GM12878 (cell line): ENCODE measurements around the gene ULK4. TPM values are rescaled to one million over a fixed set of nuclear protein-coding genes. Genes with fewer than 3 reads are reported as not detected.

Experiments used
- BACH1 ChIP-seq: fragments of 450-650 bp; IDR thresholded peaks from 2 replicates; pipeline ENCODE4 v1.6.1; 2017; ENCODE audit warnings: mild to moderate bottlenecking, borderline replicate concordance
- BHLHE40 ChIP-seq, 2 experiments: fragments of 450-650 bp in 1 of 2; IDR thresholded peaks; 2 replicates each; pipeline ENCODE4 v1.6.1; 2011 to 2017; ENCODE audit warnings: low read depth in 2 of 2, borderline replicate concordance in 1 of 2, improper control_type of control experiment in 1 of 2, low read length in 1 of 2, mild to moderate bottlenecking in 1 of 2
- E2F4 ChIP-seq: IDR thresholded peaks from 2 replicates; pipeline ENCODE4 v1.6.1; 2012; ENCODE audit warnings: low read depth, low read length, improper control_type of control experiment
- EZH2 ChIP-seq: IDR thresholded peaks from 2 replicates; pipeline ENCODE4 v1.6.1; 2012; ENCODE audit warnings: low read depth, mild to moderate bottlenecking, control low read depth, inconsistent platforms, low read length, borderline replicate concordance; ENCODE audit not compliant: control insufficient read depth
- HSF1 ChIP-seq: fragments of 150-350 bp; IDR thresholded peaks from 2 replicates; pipeline ENCODE4 v1.6.1; 2014; ENCODE audit warnings: mild to moderate bottlenecking, low read depth, low read length
- MEF2A ChIP-seq: IDR thresholded peaks from 2 replicates; pipeline ENCODE4 v1.6.1; 2011; ENCODE audit warnings: low read depth, mild to moderate bottlenecking, low read length, moderate library complexity; ENCODE audit not compliant: insufficient read depth
- NBN ChIP-seq: fragments of 450-650 bp; IDR thresholded peaks from 2 replicates; pipeline ENCODE4 v1.6.1; 2016
- NFYA ChIP-seq: IDR thresholded peaks from 2 replicates; pipeline ENCODE4 v1.6.1; 2011; ENCODE audit warnings: low read depth, mild to moderate bottlenecking, low read length, improper control_type of control experiment, borderline replicate concordance
- NFYB ChIP-seq: IDR thresholded peaks from 2 replicates; pipeline ENCODE4 v1.6.1; 2011; ENCODE audit warnings: low read depth, mild to moderate bottlenecking, low read length, improper control_type of control experiment, moderate library complexity; ENCODE audit not compliant: insufficient read depth
- SMAD5 ChIP-seq: IDR thresholded peaks from 2 replicates; pipeline ENCODE4 v1.6.1; 2016; ENCODE audit warnings: antibody characterized with exemption, low read depth
- SREBF2 ChIP-seq: IDR thresholded peaks from 2 replicates; pipeline ENCODE4 v1.6.1; 2012; ENCODE audit warnings: mild to moderate bottlenecking, low read length
- TBL1XR1 ChIP-seq: IDR thresholded peaks from 2 replicates; pipeline ENCODE4 v1.6.1; 2012; ENCODE audit warnings: low read depth, low read length, improper control_type of control experiment
- ZNF207 ChIP-seq: fragments of 450-650 bp; IDR thresholded peaks from 2 replicates; pipeline ENCODE4 v1.6.1; 2014; ENCODE audit warnings: antibody characterized with exemption, mild to moderate bottlenecking, borderline replicate concordance
- polyA plus RNA-seq, 11 experiments: library from polyadenylated mRNA; depleted of rRNA in 4 of 11; unstranded in 6 of 11; stranded (reverse) in 5 of 11; fragments of >200 nt; fragmentation: Nextera tagmentation in 4 of 11; fragmentation: Illumina TruSeq in 1 of 11; extraction: Ambion mirVana in 4 of 11; extraction: Trizol in 1 of 11; gene quantifications; 1 replicate in 1 of 11; 2 replicates in 10 of 11; pipeline versions ENCODE4 v1.2.1 to v1.2.3, GENCODE V29; 2011 to 2016; ENCODE audit warnings: inconsistent platforms in 2 of 11, missing spikeins in 2 of 11, low read depth in 1 of 11
- total RNA-seq, 4 experiments: library from RNA; depleted of rRNA in 3 of 4; stranded (reverse); fragments of >200 nt in 3 of 4; fragmentation: Illumina TruSeq in 1 of 4; extraction: Trizol in 1 of 4; gene quantifications; 2 replicates each; pipeline versions ENCODE4 v1.2.1 to v1.2.3, GENCODE V29; 2013 to 2021
- TF ChIP-seq, protein P1 (sequence below): fragments of 450-650 bp; formaldehyde crosslinking; IDR thresholded peaks from 2 replicates; pipeline ENCODE4 v1.4.0; 2020; ENCODE audit warnings: mild to moderate bottlenecking, moderate library complexity
- TF ChIP-seq, protein P2 (sequence below): fragments of 450-650 bp; IDR thresholded peaks from 2 replicates; pipeline ENCODE4 v1.6.1; 2017; ENCODE audit warnings: borderline replicate concordance
- TF ChIP-seq, protein P3 (sequence below): fragments of 150-350 bp; IDR thresholded peaks from 2 replicates; pipeline ENCODE4 v1.6.1; 2016; ENCODE audit warnings: low read depth, low read length

Gene ULK4
- total and polyA plus RNA-seq, 10 of the 15 experiments (the other 5 are each of a cell fraction or from before 2014, with no cell fraction given): 3.5 to 7.6 (median 6.3) TPM

GRCh38 chr3:41661796-41662195 is 300.1 kb downstream of the ULK4 start (continued):
- TF ChIP-seq, protein P1, sequence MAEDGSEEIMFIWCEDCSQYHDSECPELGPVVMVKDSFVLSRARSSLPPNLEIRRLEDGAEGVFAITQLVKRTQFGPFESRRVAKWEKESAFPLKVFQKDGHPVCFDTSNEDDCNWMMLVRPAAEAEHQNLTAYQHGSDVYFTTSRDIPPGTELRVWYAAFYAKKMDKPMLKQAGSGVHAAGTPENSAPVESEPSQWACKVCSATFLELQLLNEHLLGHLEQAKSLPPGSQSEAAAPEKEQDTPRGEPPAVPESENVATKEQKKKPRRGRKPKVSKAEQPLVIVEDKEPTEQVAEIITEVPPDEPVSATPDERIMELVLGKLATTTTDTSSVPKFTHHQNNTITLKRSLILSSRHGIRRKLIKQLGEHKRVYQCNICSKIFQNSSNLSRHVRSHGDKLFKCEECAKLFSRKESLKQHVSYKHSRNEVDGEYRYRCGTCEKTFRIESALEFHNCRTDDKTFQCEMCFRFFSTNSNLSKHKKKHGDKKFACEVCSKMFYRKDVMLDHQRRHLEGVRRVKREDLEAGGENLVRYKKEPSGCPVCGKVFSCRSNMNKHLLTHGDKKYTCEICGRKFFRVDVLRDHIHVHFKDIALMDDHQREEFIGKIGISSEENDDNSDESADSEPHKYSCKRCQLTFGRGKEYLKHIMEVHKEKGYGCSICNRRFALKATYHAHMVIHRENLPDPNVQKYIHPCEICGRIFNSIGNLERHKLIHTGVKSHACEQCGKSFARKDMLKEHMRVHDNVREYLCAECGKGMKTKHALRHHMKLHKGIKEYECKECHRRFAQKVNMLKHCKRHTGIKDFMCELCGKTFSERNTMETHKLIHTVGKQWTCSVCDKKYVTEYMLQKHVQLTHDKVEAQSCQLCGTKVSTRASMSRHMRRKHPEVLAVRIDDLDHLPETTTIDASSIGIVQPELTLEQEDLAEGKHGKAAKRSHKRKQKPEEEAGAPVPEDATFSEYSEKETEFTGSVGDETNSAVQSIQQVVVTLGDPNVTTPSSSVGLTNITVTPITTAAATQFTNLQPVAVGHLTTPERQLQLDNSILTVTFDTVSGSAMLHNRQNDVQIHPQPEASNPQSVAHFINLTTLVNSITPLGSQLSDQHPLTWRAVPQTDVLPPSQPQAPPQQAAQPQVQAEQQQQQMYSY (CRISPR knock-in tag): no peak
- TF ChIP-seq SMAD5 (no peak), NFYB (no peak), MEF2A (no peak), SREBF2 (no peak), HSF1 (no peak), NFYA (no peak), TBL1XR1 (no peak), EZH2 (no peak), ZNF207 (no peak), BACH1 (no peak), NBN (no peak), E2F4 (no peak), BHLHE40 (IDR thresholded peaks at IDR 0.05; ENCODE audit: borderline replicate concordance in 1 of 2, low read depth in 2 of 2, low read length in 1 of 2) (no peak)
- TF ChIP-seq, protein P2, sequence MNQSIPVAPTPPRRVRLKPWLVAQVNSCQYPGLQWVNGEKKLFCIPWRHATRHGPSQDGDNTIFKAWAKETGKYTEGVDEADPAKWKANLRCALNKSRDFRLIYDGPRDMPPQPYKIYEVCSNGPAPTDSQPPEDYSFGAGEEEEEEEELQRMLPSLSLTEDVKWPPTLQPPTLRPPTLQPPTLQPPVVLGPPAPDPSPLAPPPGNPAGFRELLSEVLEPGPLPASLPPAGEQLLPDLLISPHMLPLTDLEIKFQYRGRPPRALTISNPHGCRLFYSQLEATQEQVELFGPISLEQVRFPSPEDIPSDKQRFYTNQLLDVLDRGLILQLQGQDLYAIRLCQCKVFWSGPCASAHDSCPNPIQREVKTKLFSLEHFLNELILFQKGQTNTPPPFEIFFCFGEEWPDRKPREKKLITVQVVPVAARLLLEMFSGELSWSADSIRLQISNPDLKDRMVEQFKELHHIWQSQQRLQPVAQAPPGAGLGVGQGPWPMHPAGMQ: no peak
- TF ChIP-seq, protein P3, sequence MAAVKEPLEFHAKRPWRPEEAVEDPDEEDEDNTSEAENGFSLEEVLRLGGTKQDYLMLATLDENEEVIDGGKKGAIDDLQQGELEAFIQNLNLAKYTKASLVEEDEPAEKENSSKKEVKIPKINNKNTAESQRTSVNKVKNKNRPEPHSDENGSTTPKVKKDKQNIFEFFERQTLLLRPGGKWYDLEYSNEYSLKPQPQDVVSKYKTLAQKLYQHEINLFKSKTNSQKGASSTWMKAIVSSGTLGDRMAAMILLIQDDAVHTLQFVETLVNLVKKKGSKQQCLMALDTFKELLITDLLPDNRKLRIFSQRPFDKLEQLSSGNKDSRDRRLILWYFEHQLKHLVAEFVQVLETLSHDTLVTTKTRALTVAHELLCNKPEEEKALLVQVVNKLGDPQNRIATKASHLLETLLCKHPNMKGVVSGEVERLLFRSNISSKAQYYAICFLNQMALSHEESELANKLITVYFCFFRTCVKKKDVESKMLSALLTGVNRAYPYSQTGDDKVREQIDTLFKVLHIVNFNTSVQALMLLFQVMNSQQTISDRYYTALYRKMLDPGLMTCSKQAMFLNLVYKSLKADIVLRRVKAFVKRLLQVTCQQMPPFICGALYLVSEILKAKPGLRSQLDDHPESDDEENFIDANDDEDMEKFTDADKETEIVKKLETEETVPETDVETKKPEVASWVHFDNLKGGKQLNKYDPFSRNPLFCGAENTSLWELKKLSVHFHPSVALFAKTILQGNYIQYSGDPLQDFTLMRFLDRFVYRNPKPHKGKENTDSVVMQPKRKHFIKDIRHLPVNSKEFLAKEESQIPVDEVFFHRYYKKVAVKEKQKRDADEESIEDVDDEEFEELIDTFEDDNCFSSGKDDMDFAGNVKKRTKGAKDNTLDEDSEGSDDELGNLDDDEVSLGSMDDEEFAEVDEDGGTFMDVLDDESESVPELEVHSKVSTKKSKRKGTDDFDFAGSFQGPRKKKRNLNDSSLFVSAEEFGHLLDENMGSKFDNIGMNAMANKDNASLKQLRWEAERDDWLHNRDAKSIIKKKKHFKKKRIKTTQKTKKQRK: no peak
- TF ChIP-seq, all 136 proteins: peak for 0
